Measurements from ENCODE around the gene BCL11B.

BCL11B gene

GRCh38 chr14:99125616-99126431 is 146.2 kb downstream of the BCL11B start:
- TF ChIP-seq CTCF (IDR thresholded peaks at IDR 0.05; ENCODE audit: low read depth, low read length), result no peak
- in situ Hi-C loops (cut with HindIII; ENCODE audit: low sequenced_read_pairs), result no loop called here
- DNase-seq (ENCODE audit: low read depth, low spot score), result no peak
- H3K4me3 ChIP-seq (ENCODE audit: low read depth, low read length), result no peak overlapping the region

DNA sequence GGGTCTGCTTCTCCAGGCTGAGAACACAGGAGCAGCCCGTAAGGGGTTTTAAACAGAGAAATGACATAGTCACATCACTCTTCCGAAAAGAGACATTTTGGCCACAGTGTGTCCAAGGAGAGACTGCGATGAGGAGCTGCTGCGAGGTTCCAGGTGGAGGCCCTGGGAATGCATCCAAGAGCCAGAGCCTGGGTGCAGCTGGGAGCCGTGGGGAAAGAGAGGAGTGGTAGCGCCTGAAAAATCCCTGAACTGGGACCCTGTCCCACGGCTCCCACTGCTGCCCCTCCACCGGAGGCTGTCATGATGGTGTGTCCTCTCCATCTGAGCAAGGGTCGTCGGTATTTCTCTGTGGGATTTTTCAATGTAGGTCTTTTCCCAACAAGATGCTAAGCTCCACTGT is 146.9 kb downstream of the BCL11B start:
- no peak overlapping the region for H3K4me3 ChIP-seq (ENCODE audit: low read depth, low read length)
- in situ Hi-C loops (cut with HindIII; ENCODE audit: low sequenced_read_pairs), result no loop called here
- no peak for TF ChIP-seq CTCF (IDR thresholded peaks at IDR 0.05; ENCODE audit: low read depth, low read length)
- DNase-seq (ENCODE audit: low read depth, low spot score), result no peak

- DNase-seq (ENCODE audit: low read depth, low spot score), result no peak
- in situ Hi-C loops (cut with HindIII; ENCODE audit: low sequenced_read_pairs), result no loop called here
These were observed 147.4 kb downstream of the BCL11B start for GRCh38 chr14:99124482-99125105.

GRCh38 chr14:99123208-99123870 is 148.7 kb downstream of the BCL11B start:
- no peak overlapping the region for H3K4me3 ChIP-seq (ENCODE audit: low read depth, low read length)
- DNase-seq (ENCODE audit: low read depth, low spot score), result no peak
- in situ Hi-C loops (cut with HindIII; ENCODE audit: low sequenced_read_pairs), result no loop called here
- no peak for TF ChIP-seq CTCF (IDR thresholded peaks at IDR 0.05; ENCODE audit: low read depth, low read length)

More at GRCh38 chr14:99124482-99125105, 147.4 kb downstream of the BCL11B start:
- H3K4me3 ChIP-seq (ENCODE audit: low read depth, low read length), result no peak overlapping the region
- no peak for TF ChIP-seq CTCF (IDR thresholded peaks at IDR 0.05; ENCODE audit: low read depth, low read length)

- TF ChIP-seq CTCF (IDR thresholded peaks at IDR 0.05; ENCODE audit: low read depth, low read length), result no peak
- no peak for DNase-seq (ENCODE audit: low read depth, low spot score)
- in situ Hi-C loops (cut with HindIII; ENCODE audit: low sequenced_read_pairs), result no loop called here
- H3K4me3 ChIP-seq (ENCODE audit: low read depth, low read length), result no peak overlapping the region
These were observed 149.4 kb downstream of the BCL11B start for GRCh38 chr14:99122521-99123125.

DNA sequence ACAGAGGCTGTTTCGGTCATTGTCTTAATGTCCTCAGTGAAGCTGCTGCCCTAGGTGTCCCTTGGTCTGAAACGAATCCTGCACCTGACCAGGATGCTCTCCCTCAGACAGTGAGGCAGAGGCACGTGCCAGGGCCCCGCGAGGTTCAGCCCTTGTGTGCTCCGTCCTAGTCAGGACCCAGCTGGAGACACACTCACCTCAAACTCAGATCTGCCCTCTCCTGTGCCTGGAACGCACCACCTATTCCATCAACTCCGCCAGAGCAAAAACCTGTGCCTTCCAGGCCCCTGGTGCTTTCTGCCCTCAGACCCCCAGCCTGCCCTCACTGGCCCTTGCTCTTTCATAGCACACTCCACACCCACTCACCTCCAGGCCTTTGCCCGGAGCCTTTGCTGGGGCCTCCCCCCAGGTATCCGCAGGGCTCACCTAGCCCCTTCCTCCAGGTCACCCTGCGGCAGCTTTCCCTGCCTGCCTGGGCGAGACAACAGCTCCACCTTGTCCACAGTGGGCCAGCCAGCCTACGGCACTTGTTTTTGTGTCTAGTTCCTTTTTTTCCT is 150.6 kb downstream of the BCL11B start:
- in situ Hi-C loops (cut with HindIII; ENCODE audit: low sequenced_read_pairs), result no loop called here
- no peak for DNase-seq (ENCODE audit: low read depth, low spot score)
- TF ChIP-seq CTCF (IDR thresholded peaks at IDR 0.05; ENCODE audit: low read depth, low read length), result no peak
- no peak overlapping the region for H3K4me3 ChIP-seq (ENCODE audit: low read depth, low read length)

All from astrocyte of the spinal cord (primary cell).